K562 (cell line): ENCODE measurements around the gene ZNF862. TPM values are rescaled to one million over a fixed set of nuclear protein-coding genes. Genes with fewer than 3 reads are reported as not detected.

Experiments
- BRD9 ChIP-seq: fragments of 450-650 bp; IDR thresholded peaks from 2 replicates; pipeline ENCODE4 v1.6.1; 2018; ENCODE audit warnings: low read depth; ENCODE audit not compliant: partially characterized antibody
- CBX5 ChIP-seq: IDR thresholded peaks from 2 replicates; pipeline ENCODE4 v1.6.1; 2014; ENCODE audit warnings: low read depth, borderline replicate concordance
- CUX1 ChIP-seq: fragments of 200-800 bp; sonication (Bioruptor generic); IDR thresholded peaks from 2 replicates; pipeline ENCODE4 v1.6.1; 2016; ENCODE audit warnings: missing genetic modification characterization, missing compliant biosample characterization
- FOXA3 ChIP-seq, 2 experiments: fragments of 450-650 bp in 1 of 2; sonication (generic) in 1 of 2; formaldehyde crosslinking; IDR thresholded peaks in 1 of 2; conservative IDR thresholded peaks in 1 of 2; 2 replicates each; pipeline versions ENCODE4 v1.4.0 to v1.8.0; 2020 to 2022; ENCODE audit warnings: mild to moderate bottlenecking in 2 of 2, missing genetic modification reagents in 1 of 2
- HNRNPL ChIP-seq: fragments of 200-400 bp; formaldehyde crosslinking; IDR thresholded peaks from 2 replicates; pipeline ENCODE4 v1.6.1; 2017; ENCODE audit warnings: low read depth, mild to moderate bottlenecking, low read length
- ID3 ChIP-seq, 2 experiments: fragments of 250-450 bp in 1 of 2; fragments of 450-650 bp in 1 of 2; sonication (Bioruptor Pico) in 1 of 2; IDR thresholded peaks; 2 replicates each; pipeline versions ENCODE4 v1.6.1 to v1.8.0; 2016 to 2021; ENCODE audit warnings: mild to moderate bottlenecking in 2 of 2, moderate library complexity in 2 of 2, missing compliant biosample characterization in 1 of 2, missing genetic modification characterization in 1 of 2
- PHF21A ChIP-seq: fragments of 450-650 bp; IDR thresholded peaks from 2 replicates; pipeline ENCODE4 v1.6.1; 2017; ENCODE audit warnings: low read depth, borderline replicate concordance
- PRMT5 ChIP-seq: sonication (generic); formaldehyde crosslinking; IDR thresholded peaks from 2 replicates; pipeline ENCODE4 v1.5.0; 2020; ENCODE audit warnings: missing genetic modification reagents
- REST ChIP-seq, 2 experiments: fragments of 450-650 bp; formaldehyde crosslinking in 1 of 2; IDR thresholded peaks; 2 replicates each; pipeline versions ENCODE4 v1.4.0 to v1.6.1; 2014 to 2020; ENCODE audit warnings: mild to moderate bottlenecking in 2 of 2, borderline replicate concordance in 1 of 2, low read depth in 1 of 2
- TAF15 ChIP-seq: fragments of 200-400 bp; formaldehyde crosslinking; IDR thresholded peaks from 2 replicates; pipeline ENCODE4 v1.6.1; 2017; ENCODE audit warnings: mild to moderate bottlenecking, low read depth, low read length, moderate library complexity
- TARDBP ChIP-seq: fragments of 450-650 bp; IDR thresholded peaks from 2 replicates; pipeline ENCODE4 v1.6.1; 2016
- ZNF668 ChIP-seq: fragments of 250-450 bp; sonication (Bioruptor Pico); IDR thresholded peaks from 2 replicates; pipeline ENCODE4 v1.8.0; 2022; ENCODE audit warnings: mild to moderate bottlenecking, inconsistent platforms
- ZNF764 ChIP-seq: fragments of 250-450 bp; sonication (Bioruptor Pico); IDR thresholded peaks from 2 replicates; pipeline ENCODE4 v1.4.0; 2020; ENCODE audit warnings: low read depth, mild to moderate bottlenecking, moderate library complexity
- polyA plus RNA-seq, 8 experiments: library from polyadenylated mRNA; depleted of rRNA in 4 of 8; stranded (reverse) in 5 of 8; unstranded in 3 of 8; fragments of >200 nt; fragmentation: Nextera tagmentation in 2 of 8; fragmentation: Illumina TruSeq in 1 of 8; extraction: Ambion mirVana in 2 of 8; extraction: Trizol in 1 of 8; gene quantifications; 2 replicates each; pipeline versions ENCODE4 v1.2.1 to v1.2.3, GENCODE V29; 2011 to 2014; ENCODE audit warnings: inconsistent platforms in 1 of 8, missing spikeins in 1 of 8
- total RNA-seq, 7 experiments: library from RNA; depleted of rRNA in 6 of 7; stranded (reverse); fragments of >200 nt in 6 of 7; fragmentation: Illumina TruSeq in 2 of 7; extraction: Trizol in 2 of 7; gene quantifications; 2 replicates each; pipeline versions ENCODE4 v1.2.1 to v1.2.3, GENCODE V29; 2011 to 2021; ENCODE audit warnings: low replicate concordance in 1 of 7

Gene ZNF862
- total and polyA plus RNA-seq, 9 of the 15 experiments (the other 6 are each of a cell fraction or from before 2014, with no cell fraction given), result 1.1 to 3.9 (median 2.6) TPM

GRCh38 chr7:149872419-149873073 is 34.4 kb downstream of the ZNF862 start (continued):
- peak; percentile 97 for TF ChIP-seq REST (IDR thresholded peaks at IDR 0.05; ENCODE audit: borderline replicate concordance)
- no peak for TF ChIP-seq REST (CRISPR knock-in tag; IDR thresholded peaks at IDR 0.05; ENCODE audit: low read depth)
- TF ChIP-seq CBX5, result no peak
- TF ChIP-seq PRMT5, result no peak
- TF ChIP-seq TARDBP, result no peak
- TF ChIP-seq TAF15, result no peak
- no peak for TF ChIP-seq ZNF764 (CRISPR knock-in tag)
- no peak for TF ChIP-seq BRD9
- TF ChIP-seq ID3 (CRISPR knock-in tag; IDR thresholded peaks at IDR 0.05), result no peak
- peak; percentile 83; the same call in 1 of the 2 replicates for TF ChIP-seq ID3 (tag; IDR thresholded peaks at IDR 0.05)
- peak; percentile 33 to 69; a peak in 2 of 4 replicates for TF ChIP-seq FOXA3 (CRISPR knock-in tag; conservative IDR thresholded peaks at IDR 0.05 in 1 of 2, IDR thresholded peaks at IDR 0.05 in 1 of 2)
- no peak for TF ChIP-seq CUX1 (CRISPR knock-in tag)
- 0 out of 2 replicates have a peak, but pooled peaks have one; percentile 44 for TF ChIP-seq ZNF668 (CRISPR knock-in tag)
- no peak; the same call in 1 of the 2 replicates for TF ChIP-seq PHF21A
- no peak for TF ChIP-seq HNRNPL
